Mesenchymal stem cell (in vitro differentiated cells and primary cell): ENCODE results near the gene TP53BP2.
"Not testable (repeated sequence)": the region's sequence is repeated elsewhere in the genome, so short reads cannot be mapped to it uniquely, and the experiment has no call there.

Experiments
- DNase-seq: peaks from one replicate; pipeline ENCODE4 v3.0.0-alpha.2; 2013
- H2AFZ ChIP-seq: one replicate; pipeline ENCODE4 v1.6.1; 2013; ENCODE audit warnings: low read depth, mild to moderate bottlenecking, control low read depth, inconsistent platforms, low read length, moderate library complexity
- H2AK5ac ChIP-seq: 2 replicates; pipeline ENCODE4 v1.6.1; 2013; ENCODE audit warnings: low read length, moderate library complexity, mild to moderate bottlenecking, inconsistent platforms; ENCODE audit not compliant: severe bottlenecking
- H2BK120ac ChIP-seq: one replicate; pipeline ENCODE4 v1.6.1; 2013; ENCODE audit warnings: low read depth, mild to moderate bottlenecking, inconsistent platforms, low read length, moderate library complexity
- H2BK12ac ChIP-seq, 2 experiments: one replicate each; pipeline ENCODE4 v1.6.1; 2013; ENCODE audit warnings: inconsistent platforms in 2 of 2, low read length in 2 of 2, mild to moderate bottlenecking in 2 of 2, moderate library complexity in 2 of 2, control low read depth in 1 of 2
- H2BK15ac ChIP-seq: one replicate; pipeline ENCODE4 v1.6.1; 2013; ENCODE audit warnings: mild to moderate bottlenecking, low read depth, inconsistent platforms; ENCODE audit not compliant: poor library complexity, severe bottlenecking
- H2BK5ac ChIP-seq: 2 replicates; pipeline ENCODE4 v1.6.1; 2013; ENCODE audit warnings: low read depth, mild to moderate bottlenecking, low read length, control low read depth, inconsistent platforms; ENCODE audit not compliant: poor library complexity, severe bottlenecking
- H3K14ac ChIP-seq, 2 experiments: one replicate each; pipeline ENCODE4 v1.6.1; 2013; ENCODE audit warnings: inconsistent platforms in 2 of 2, low read length in 2 of 2, control low read depth in 1 of 2, mild to moderate bottlenecking in 1 of 2, moderate library complexity in 1 of 2
- H3K18ac ChIP-seq, 2 experiments: one replicate each; pipeline ENCODE4 v1.6.1; 2013; ENCODE audit warnings: inconsistent platforms in 2 of 2, low read length in 2 of 2, control low read depth in 1 of 2, low read depth in 1 of 2, mild to moderate bottlenecking in 1 of 2
- H3K23ac ChIP-seq, 2 experiments: one replicate each; pipeline ENCODE4 v1.6.1; 2013; ENCODE audit warnings: inconsistent platforms in 2 of 2, low read length in 2 of 2, mild to moderate bottlenecking in 2 of 2, moderate library complexity in 2 of 2, control low read depth in 1 of 2
- H3K27ac ChIP-seq: 2 replicates; pipeline ENCODE4 v1.5.1; 2013; ENCODE audit warnings: mild to moderate bottlenecking, moderate library complexity, low read length, control low read depth, inconsistent platforms; ENCODE audit not compliant: poor library complexity, severe bottlenecking
- H3K27me3 ChIP-seq, 2 experiments: 2 replicates each; pipeline versions ENCODE4 v1.6.1 to v1.7.0; 2013; ENCODE audit warnings: low read length in 2 of 2, mild to moderate bottlenecking in 2 of 2, moderate library complexity in 2 of 2, control low read depth in 1 of 2, inconsistent platforms in 1 of 2; ENCODE audit not compliant: control insufficient read depth in 1 of 2, insufficient read depth in 1 of 2
- H3K36me3 ChIP-seq, 2 experiments: 2 replicates each; pipeline versions ENCODE4 v1.6.1 to v1.7.0; 2013; ENCODE audit warnings: low read length in 2 of 2, control low read depth in 1 of 2, inconsistent platforms in 1 of 2, low read depth in 1 of 2, mild to moderate bottlenecking in 1 of 2; ENCODE audit not compliant: insufficient read depth in 2 of 2, control insufficient read depth in 1 of 2
- H3K4ac ChIP-seq, 2 experiments: one replicate each; pipeline ENCODE4 v1.6.1; 2013; ENCODE audit warnings: inconsistent platforms in 2 of 2, low read length in 2 of 2, mild to moderate bottlenecking in 2 of 2, moderate library complexity in 2 of 2, control low read depth in 1 of 2, low read depth in 1 of 2
- H3K4me1 ChIP-seq: 2 replicates; pipeline ENCODE4 v1.6.1; 2013; ENCODE audit warnings: low read depth, low read length, control low read depth; ENCODE audit not compliant: control insufficient read depth, insufficient read depth
- H3K4me2 ChIP-seq: 2 replicates; pipeline ENCODE4 v1.6.1; 2013; ENCODE audit warnings: low read length, mild to moderate bottlenecking, inconsistent platforms; ENCODE audit not compliant: poor library complexity, severe bottlenecking
- H3K4me3 ChIP-seq, 2 experiments: 2 replicates each; pipeline versions ENCODE4 v1.5.1 to v1.7.0; 2013; ENCODE audit warnings: low read length in 2 of 2, mild to moderate bottlenecking in 2 of 2, control low read depth in 1 of 2, low read depth in 1 of 2; ENCODE audit not compliant: insufficient read depth in 1 of 2
- H3K79me1 ChIP-seq: replicated peaks from 2 replicates; pipeline ENCODE4 v1.6.1; 2013; ENCODE audit warnings: mild to moderate bottlenecking, control low read depth, low read length, inconsistent platforms; ENCODE audit not compliant: poor library complexity, severe bottlenecking
- H3K9ac ChIP-seq: 2 replicates; pipeline ENCODE4 v1.7.0; 2013; ENCODE audit warnings: mild to moderate bottlenecking, low read length, moderate library complexity
- H3K9me3 ChIP-seq: 2 replicates; pipeline ENCODE4 v1.7.0; 2013; ENCODE audit warnings: mild to moderate bottlenecking, low read length; ENCODE audit not compliant: control insufficient read depth
- H4K8ac ChIP-seq: one replicate; pipeline ENCODE4 v1.6.1; 2013; ENCODE audit warnings: inconsistent platforms, mild to moderate bottlenecking, low read length, moderate library complexity
- H4K91ac ChIP-seq: one replicate; pipeline ENCODE4 v1.6.1; 2013; ENCODE audit warnings: mild to moderate bottlenecking, low read length, inconsistent platforms
- WGBS: methylation state at CpG from one replicate; pipeline ENCODE4 v1.1.7; 2013; ENCODE audit warnings: mixed read lengths; 5-methylcytosine and 5-hydroxymethylcytosine counted together

The TP53BP2 gene

DNA sequence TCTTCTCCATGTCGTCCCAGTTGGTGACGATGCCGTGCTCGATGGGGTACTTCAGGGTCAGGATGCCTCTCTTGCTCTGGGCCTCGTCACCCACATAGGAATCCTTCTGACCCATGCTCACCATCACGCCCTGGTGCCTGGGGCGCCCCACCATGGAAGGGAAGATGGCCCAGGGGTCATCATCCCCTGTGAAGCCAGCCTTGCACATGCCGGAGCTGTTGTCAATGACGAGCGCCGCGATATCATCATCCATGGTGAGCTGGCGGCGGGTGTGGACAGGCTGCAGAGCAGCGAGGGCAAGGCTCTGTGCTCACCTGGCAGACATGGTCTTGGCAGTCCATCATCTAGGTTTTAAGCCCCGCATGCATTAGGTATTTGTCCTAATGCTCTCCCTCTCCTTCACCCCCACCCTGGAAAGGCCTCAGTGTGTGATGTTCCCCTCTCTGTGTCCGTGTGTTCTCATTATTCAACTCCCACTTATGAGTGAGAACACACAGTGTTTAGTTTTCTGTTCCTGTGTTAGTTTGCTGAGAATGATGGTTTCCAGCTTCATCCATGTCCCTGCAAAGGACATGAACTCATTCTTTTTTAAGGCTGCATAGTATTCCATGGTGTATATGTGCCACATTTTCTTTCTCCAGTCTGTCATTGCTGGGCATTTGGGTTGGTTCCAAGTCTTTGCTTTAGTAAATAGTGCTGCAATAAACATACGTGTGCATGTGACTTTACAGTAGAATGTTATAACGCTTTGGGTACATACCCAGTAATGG is 19.0 kb upstream of the TP53BP2 start:
- H3K27me3 ChIP-seq, H3K14ac ChIP-seq, H2BK12ac ChIP-seq, H2AK5ac ChIP-seq, H4K8ac ChIP-seq, H2BK15ac ChIP-seq, H3K4me3 ChIP-seq, H3K4me1 ChIP-seq, H3K9ac ChIP-seq, H3K4me2 ChIP-seq, H3K18ac ChIP-seq, H3K23ac ChIP-seq, H2BK120ac ChIP-seq, H3K4ac ChIP-seq, H3K79me1 ChIP-seq, DNase-seq, H3K36me3 ChIP-seq, H3K27ac ChIP-seq, H3K9me3 ChIP-seq, H2BK5ac ChIP-seq, H2AFZ ChIP-seq: not testable (repeated sequence)
- H4K91ac ChIP-seq = peak overlapping the region; percentile 2
- 97% methylated on average over 17 of the region's 19 CpGs for WGBS

GRCh38 chr1:223864084-223864483 is 18.3 kb upstream of the TP53BP2 start:
- no peak overlapping the region for H4K91ac ChIP-seq
- no peak overlapping the region for H3K27ac ChIP-seq
- H3K4me1 ChIP-seq = no peaks in the 10 kb centered on the region
- no peak overlapping the region for H2BK15ac ChIP-seq
- no peak overlapping the region for H2AFZ ChIP-seq
- H2BK12ac ChIP-seq = no peak overlapping the region
- H3K4me3 ChIP-seq = no peak overlapping the region
- no peaks in the 10 kb centered on the region for H3K9me3 ChIP-seq
- H3K18ac ChIP-seq = no peak overlapping the region
- 95% methylated on average over 17 of the region's 17 CpGs for WGBS
- H3K4me2 ChIP-seq = no peak overlapping the region
- DNase-seq = no peak
- H3K79me1 ChIP-seq = no peaks in the 10 kb centered on the region
- H3K27me3 ChIP-seq = peaks cover 0 to 2% of the 10 kb centered on the region in 2 experiments
- H3K4ac ChIP-seq = no peak overlapping the region
- H3K9ac ChIP-seq = no peak overlapping the region
- no peak overlapping the region for H4K8ac ChIP-seq
- no peak overlapping the region for H2BK120ac ChIP-seq
- H2AK5ac ChIP-seq = no peak overlapping the region
- H3K14ac ChIP-seq = no peak overlapping the region
- no peak overlapping the region for H3K23ac ChIP-seq
- no peaks in the 10 kb centered on the region for H3K36me3 ChIP-seq
- no peak overlapping the region for H2BK5ac ChIP-seq

DNA sequence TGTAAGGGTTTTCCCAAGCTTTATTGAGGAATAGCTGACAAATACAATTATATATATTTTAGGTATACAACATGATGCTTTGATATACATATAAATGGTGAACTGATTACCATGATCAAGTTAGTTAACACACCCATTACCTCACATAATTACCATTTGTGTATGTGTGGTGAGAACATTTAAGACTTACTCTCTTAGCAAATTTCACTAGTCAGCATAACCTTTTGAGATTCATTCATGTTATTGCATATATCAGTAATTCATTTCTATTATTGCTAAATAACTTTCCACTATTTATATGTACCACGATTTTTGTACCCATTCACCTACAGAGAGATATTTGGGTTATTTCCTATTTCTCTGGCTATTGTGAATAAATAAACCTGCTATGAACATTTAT is 16.2 kb upstream of the TP53BP2 start:
- no peak overlapping the region for H3K14ac ChIP-seq
- no peak overlapping the region for H4K8ac ChIP-seq
- no peaks in the 10 kb centered on the region for H3K36me3 ChIP-seq
- no peak overlapping the region for H2BK12ac ChIP-seq
- no peak overlapping the region for H2AK5ac ChIP-seq
- no peak overlapping the region for H4K91ac ChIP-seq
- no peak overlapping the region for H3K4me2 ChIP-seq
- H3K9ac ChIP-seq = no peak overlapping the region
- H2AFZ ChIP-seq = no peak overlapping the region
- no peak overlapping the region for H3K4me3 ChIP-seq
- H3K23ac ChIP-seq = no peak overlapping the region
- no peak overlapping the region for H3K18ac ChIP-seq
- no peak overlapping the region for H2BK5ac ChIP-seq
- H2BK120ac ChIP-seq = no peak overlapping the region
- DNase-seq = no peak
- no peak overlapping the region for H2BK15ac ChIP-seq
- no peaks in the 10 kb centered on the region for H3K79me1 ChIP-seq
- no peaks in the 10 kb centered on the region for H3K9me3 ChIP-seq
- H3K4me1 ChIP-seq = no peaks in the 10 kb centered on the region
- peaks cover 0 to 2% of the 10 kb centered on the region in 2 experiments for H3K27me3 ChIP-seq
- no peak overlapping the region for H3K27ac ChIP-seq
- WGBS = no CpG with 5 or more reads among the region's 1 CpG
- no peak overlapping the region for H3K4ac ChIP-seq

GRCh38 chr1:223860051-223860622 is 14.4 kb upstream of the TP53BP2 start:
- H2BK5ac ChIP-seq = no peak overlapping the region
- WGBS = 82% methylated on average over 5 of the region's 5 CpGs

More at GRCh38 chr1:223860051-223860622, 14.4 kb upstream of the TP53BP2 start:
- no peak overlapping the region for H2BK15ac ChIP-seq
- H3K9ac ChIP-seq = no peak overlapping the region
- H3K23ac ChIP-seq = no peak overlapping the region
- H3K4me1 ChIP-seq = no peaks in the 10 kb centered on the region
- no peak overlapping the region for H2BK12ac ChIP-seq
- H4K91ac ChIP-seq = no peak overlapping the region
- H4K8ac ChIP-seq = no peak overlapping the region
- H2AK5ac ChIP-seq = no peak overlapping the region
- H3K14ac ChIP-seq = no peak overlapping the region
- H3K4ac ChIP-seq = no peak overlapping the region
- H3K36me3 ChIP-seq = no peaks in the 10 kb centered on the region
- H3K27me3 ChIP-seq = peaks cover 0 to 2% of the 10 kb centered on the region in 2 experiments
- H2BK120ac ChIP-seq = no peak overlapping the region
- no peak overlapping the region for H3K27ac ChIP-seq
- H3K4me3 ChIP-seq = no peak overlapping the region
- no peak overlapping the region for H3K18ac ChIP-seq
- no peak overlapping the region for H2AFZ ChIP-seq
- DNase-seq = no peak
- H3K4me2 ChIP-seq = no peak overlapping the region
- no peaks in the 10 kb centered on the region for H3K79me1 ChIP-seq
- no peaks in the 10 kb centered on the region for H3K9me3 ChIP-seq
